HG03064 (cell line): ENCODE data around the gene HCLS1.
"Not testable (repeated sequence)": the region's sequence is repeated elsewhere in the genome, so short reads cannot be mapped to it uniquely, and the experiment has no call there.

Experiments
- ATAC-seq: cut with Tn5 transposase; IDR thresholded peaks from one replicate; pipeline ENCODE4 v1.9.1; 2021; ENCODE audit warnings: low read depth; ENCODE audit not compliant: unreplicated experiment

Gene HCLS1, protein sequence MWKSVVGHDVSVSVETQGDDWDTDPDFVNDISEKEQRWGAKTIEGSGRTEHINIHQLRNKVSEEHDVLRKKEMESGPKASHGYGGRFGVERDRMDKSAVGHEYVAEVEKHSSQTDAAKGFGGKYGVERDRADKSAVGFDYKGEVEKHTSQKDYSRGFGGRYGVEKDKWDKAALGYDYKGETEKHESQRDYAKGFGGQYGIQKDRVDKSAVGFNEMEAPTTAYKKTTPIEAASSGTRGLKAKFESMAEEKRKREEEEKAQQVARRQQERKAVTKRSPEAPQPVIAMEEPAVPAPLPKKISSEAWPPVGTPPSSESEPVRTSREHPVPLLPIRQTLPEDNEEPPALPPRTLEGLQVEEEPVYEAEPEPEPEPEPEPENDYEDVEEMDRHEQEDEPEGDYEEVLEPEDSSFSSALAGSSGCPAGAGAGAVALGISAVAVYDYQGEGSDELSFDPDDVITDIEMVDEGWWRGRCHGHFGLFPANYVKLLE

DNA sequence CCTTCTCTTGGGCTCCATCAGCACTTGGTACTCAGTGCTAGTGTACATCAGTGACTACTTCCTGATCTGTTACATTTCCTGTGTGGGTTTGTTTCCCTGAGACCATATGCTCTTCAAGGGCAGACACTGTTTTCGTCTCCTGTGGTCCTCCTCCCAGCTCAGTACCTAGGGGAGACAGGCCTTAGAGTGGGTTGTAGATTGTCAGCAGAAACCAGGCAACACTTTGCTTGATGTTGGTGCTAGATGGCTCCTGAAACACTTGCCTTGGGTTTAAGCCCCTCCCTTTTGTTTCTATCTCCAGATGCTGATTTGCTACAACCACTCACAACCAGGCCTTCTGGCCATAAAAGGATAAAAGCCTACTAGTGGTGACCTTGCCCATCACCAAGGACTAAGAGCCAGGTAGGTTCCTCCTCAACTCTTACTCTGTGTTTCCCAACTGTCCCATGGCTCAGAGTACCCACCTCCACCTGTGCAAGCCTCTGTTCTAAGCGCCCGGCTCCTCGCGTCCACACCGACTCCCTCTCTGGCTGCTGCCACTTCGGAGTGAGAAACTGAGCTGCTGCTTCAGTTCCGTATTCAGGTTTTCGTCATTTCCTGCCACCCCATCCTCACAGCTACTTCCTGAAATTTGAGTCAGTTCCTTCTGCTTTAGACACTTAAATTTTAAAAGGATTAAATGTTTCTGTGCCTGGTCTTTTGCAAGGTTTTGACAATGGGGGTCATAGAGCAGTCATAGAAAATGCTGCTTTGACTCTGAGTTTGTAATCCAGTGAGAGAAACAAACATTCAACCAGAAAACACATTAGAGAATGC, at the start of gene HCLS1:
Gene HCLS1, minus strand, starts transcription at position 548 of the 816 bp plus-strand sequence. CDS start 2,556 bp downstream, outside the sequence.
- peak; percentile 83 for ATAC-seq

DNA sequence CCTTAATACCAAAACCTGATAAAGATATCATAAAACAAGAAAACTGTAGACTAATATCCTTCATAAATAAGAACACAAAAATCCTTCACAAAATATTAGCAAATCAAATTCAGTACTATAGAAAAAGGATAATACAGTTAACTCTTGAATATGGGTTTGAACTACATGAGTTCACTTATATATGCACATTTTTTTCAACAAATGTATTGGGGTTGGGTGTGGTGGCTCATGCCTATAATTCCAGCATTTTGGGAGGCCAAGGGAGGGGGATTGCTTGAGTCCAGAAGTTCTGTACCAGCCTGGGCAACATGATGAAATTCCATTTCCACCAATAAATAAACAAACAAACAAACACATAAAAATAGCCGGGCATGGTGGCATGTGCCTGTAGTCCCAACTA, 49.6 kb upstream of the HCLS1 start:
- no peak for ATAC-seq

DNA sequence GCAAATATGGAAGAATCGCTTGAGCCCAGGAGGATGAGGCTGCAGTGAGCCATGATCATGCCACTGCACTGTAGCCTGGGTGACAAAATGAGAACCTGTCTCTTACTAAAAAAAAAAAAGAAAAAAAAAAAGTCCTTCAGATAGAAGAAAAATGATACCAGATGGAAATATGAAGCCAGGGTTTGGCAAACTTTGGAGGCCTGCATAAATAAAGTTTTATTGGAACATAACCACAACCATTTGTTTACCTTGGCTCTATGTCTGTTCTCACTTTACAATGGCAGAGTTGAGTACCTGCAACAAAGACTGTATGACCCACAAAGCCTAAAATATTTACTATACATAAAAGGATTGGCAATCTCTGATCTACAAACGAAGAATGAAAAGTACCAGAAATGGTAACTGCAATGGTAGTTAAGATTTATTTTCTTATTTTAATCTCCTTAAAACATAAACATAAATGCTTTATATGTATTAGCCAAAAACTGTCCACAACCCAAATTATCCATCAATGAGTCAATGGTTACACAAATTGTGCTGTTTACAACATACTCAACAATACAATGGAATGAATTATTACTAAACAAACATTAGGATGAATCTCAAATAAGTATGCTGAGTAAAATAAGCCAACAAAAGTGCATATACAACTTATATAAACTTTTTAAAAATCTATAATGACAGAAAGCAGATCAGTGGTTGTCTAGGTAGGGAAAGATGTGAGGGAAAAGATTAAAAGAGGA, 47.0 kb upstream of the HCLS1 start:
- ATAC-seq, result no peak

DNA sequence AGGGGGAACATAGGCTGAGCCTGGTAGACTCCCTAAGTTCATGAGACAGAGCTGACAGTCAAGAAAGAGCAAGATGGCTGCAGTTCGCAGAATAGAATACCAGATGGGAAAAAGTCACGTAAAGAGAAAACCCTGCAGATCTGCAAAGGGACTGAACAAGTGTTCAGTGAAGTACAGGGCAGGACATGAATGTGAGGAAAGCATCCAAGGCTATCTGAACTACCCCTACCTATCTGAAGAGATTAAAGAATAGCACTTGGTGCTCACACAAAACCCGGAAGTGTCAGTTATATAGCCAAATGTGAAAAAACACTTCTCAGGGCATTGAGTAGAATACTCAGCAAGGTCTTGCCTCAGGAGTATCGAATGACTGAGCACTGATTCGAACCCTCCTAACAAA, 44.8 kb upstream of the HCLS1 start:
- ATAC-seq, result no peak

DNA sequence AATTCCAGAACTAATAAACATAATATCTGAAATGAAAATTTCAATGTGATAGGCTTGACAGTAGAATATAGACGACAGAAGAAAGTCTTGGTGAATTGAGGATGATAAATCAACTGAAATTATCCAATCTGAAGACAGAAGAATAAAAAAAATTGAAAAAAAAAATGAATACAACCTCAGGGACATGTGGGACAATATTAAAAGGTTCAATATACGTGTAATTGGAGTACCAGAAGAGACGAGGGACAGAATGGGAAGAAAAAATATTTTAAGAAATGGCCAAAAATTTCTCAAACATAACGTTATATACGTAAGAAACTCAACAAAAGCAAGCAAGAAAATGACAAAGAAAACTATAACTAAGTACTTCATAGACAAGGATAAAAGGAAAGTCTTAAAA, 43.3 kb upstream of the HCLS1 start:
- ATAC-seq, result no peak

GRCh38 chr3:121698901-121699300, 38.2 kb upstream of the HCLS1 start:
- ATAC-seq, result no peak

DNA sequence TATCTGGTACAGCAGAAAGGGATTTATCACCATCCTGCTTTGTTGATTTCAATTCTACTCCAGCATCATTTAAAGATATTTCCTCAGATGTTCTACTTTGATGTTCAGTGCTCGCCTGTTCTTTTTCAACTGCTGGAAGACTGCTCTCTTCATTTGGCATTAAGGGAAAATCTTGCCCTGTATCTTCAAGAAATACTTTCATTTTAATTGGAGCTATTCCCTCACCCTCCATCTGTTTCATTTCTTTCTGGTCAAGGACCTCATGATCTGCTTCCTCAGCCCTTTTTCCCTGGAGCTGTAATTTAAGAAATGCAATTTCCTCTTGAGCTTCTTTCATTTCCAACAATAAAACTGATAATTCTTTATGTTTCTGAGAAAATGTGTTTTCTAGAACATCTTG, 37.8 kb upstream of the HCLS1 start:
- ATAC-seq, result no peak

- ATAC-seq, result no peak
Observed at GRCh38 chr3:121696186-121696585, 35.5 kb upstream of the HCLS1 start.

- no peak for ATAC-seq
Observed at GRCh38 chr3:121692010-121692699, 31.5 kb upstream of the HCLS1 start.

GRCh38 chr3:121690777-121691405, 30.2 kb upstream of the HCLS1 start:
- ATAC-seq, result peak; percentile 85

DNA sequence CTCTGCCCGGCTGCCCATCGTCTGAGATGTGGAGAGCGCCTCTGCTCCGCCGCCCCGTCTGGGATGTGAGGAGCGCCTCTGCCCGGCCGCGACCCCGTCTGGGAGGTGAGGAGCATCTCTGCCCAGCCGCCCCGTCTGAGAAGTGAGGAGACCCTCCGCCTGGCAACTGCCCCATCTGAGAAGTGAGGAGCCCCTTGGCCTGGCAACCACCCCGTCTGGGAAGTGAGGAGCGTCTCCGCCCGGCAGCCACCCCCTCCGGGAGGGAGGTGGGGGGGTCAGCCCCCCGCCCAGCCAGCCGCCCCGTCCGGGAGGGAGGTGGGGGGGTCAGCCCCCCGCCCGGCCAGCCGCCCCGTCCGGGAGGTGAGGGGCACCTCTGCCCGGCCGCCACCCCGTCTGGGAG, 28.0 kb upstream of the HCLS1 start:
- ATAC-seq, result not testable (repeated sequence)

GRCh38 chr3:121681792-121682191, 21.1 kb upstream of the HCLS1 start:
- ATAC-seq, result no peak

- no peak for ATAC-seq
Observed at GRCh38 chr3:121677141-121677540, 16.4 kb upstream of the HCLS1 start.

DNA sequence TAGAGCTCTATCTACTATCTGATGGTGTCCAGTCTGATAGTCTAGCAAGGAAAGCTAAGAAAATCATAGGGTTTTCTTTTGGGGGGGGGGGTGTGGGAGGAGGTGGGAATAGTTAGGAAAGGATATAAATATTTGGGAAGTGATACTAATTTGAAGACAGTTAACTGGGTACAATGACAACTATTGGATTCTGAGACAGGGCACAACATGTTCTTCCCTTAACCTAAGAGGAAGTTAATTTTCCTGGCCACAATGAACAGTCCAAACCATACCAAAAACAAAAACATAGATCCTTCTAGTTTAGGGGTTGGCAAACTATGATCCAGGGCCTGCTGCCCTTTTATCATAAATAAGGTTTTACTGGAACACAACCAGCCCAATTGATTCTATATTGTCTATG, 10.0 kb upstream of the HCLS1 start:
- no peak for ATAC-seq

GRCh38 chr3:121667333-121667732, 6.6 kb upstream of the HCLS1 start:
- no peak for ATAC-seq

- ATAC-seq, result no peak
Observed at GRCh38 chr3:121665488-121665887, 4.8 kb upstream of the HCLS1 start.

- ATAC-seq, result no peak
Observed at GRCh38 chr3:121663171-121663847, 2.6 kb upstream of the HCLS1 start.

DNA sequence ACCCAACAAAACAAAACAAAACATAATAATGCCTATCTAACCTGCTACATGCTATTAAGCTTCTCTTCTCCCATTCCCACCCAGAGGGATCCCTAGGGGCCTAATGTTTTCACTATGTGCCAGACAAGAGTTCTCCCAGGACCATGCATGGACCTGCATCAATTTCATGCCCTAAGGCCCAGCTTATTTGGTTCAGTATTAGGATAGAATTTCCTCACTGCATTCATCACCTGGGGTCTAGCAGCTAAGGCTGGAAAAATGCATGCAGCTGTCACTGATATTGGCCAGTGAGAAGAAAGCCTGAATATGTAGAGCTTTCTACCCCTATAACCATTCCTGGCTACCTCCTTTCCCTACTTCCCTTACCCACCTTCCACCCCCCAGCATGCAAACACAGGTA, 2.0 kb upstream of the HCLS1 start:
- no peak for ATAC-seq

- ATAC-seq, result no peak
Observed at GRCh38 chr3:121661376-121661775, 673 bp upstream of the HCLS1 start.
